PFSK-1 (cell line): ENCODE data around the gene DNAH14.

Experiments
- FOXP2 ChIP-seq: optimal IDR thresholded peaks from 2 replicates; pipeline ENCODE3; 2011; ENCODE audit warnings: borderline replicate concordance, control low read depth, inconsistent platforms; ENCODE audit not compliant: insufficient read depth; ENCODE audit errors: extremely low read length, extremely low read depth
- POLR2AphosphoS5 ChIP-seq: IDR thresholded peaks from 2 replicates; pipeline ENCODE4 v1.6.1; 2012; ENCODE audit warnings: low read depth, mild to moderate bottlenecking, control low read depth, low read length, moderate library complexity
- REST ChIP-seq, 2 experiments: IDR thresholded peaks; 2 replicates each; pipeline versions ENCODE4 v1.6.1 to v1.8.0; 2011 to 2012; ENCODE audit warnings: low read depth in 2 of 2, low read length in 2 of 2, control low read depth in 1 of 2, inconsistent platforms in 1 of 2, mild to moderate bottlenecking in 1 of 2, moderate library complexity in 1 of 2; ENCODE audit not compliant: insufficient read depth in 1 of 2
- SIN3A ChIP-seq: IDR thresholded peaks from 2 replicates; pipeline ENCODE4 v1.6.1; 2012; ENCODE audit warnings: mild to moderate bottlenecking, low read length, moderate library complexity, borderline replicate concordance; ENCODE audit not compliant: insufficient read depth
- TAF1 ChIP-seq: IDR thresholded peaks from 2 replicates; pipeline ENCODE4 v1.6.1; 2012; ENCODE audit warnings: low read length, control low read depth, borderline replicate concordance; ENCODE audit not compliant: insufficient read depth

DNAH14 gene

GRCh38 chr1:225042263-225042662 is 112.8 kb downstream of the DNAH14 start:
- TF ChIP-seq POLR2AphosphoS5 (no peak), TAF1 (no peak), FOXP2 (no peak), REST (IDR thresholded peaks at IDR 0.05; ENCODE audit: insufficient read depth in 1 of 2, low read depth in 2 of 2, low read length in 2 of 2) (no peak), SIN3A (no peak)

- TF ChIP-seq POLR2AphosphoS5 (no peak), TAF1 (no peak), REST (IDR thresholded peaks at IDR 0.05; ENCODE audit: insufficient read depth in 1 of 2, low read depth in 2 of 2, low read length in 2 of 2) (no peak), FOXP2 (no peak), SIN3A (no peak)
Measured at GRCh38 chr1:225044258-225044657, 114.8 kb downstream of the DNAH14 start.

GRCh38 chr1:225049594-225049993 is 120.1 kb downstream of the DNAH14 start:
- TF ChIP-seq SIN3A: no peak
- no peak for TF ChIP-seq FOXP2
- TF ChIP-seq REST (IDR thresholded peaks at IDR 0.05; ENCODE audit: insufficient read depth in 1 of 2, low read depth in 2 of 2, low read length in 2 of 2): no peak
- no peak for TF ChIP-seq POLR2AphosphoS5
- no peak for TF ChIP-seq TAF1

GRCh38 chr1:225063722-225064121 is 134.2 kb downstream of the DNAH14 start:
- TF ChIP-seq REST (IDR thresholded peaks at IDR 0.05; ENCODE audit: insufficient read depth in 1 of 2, low read depth in 2 of 2, low read length in 2 of 2): no peak
- TF ChIP-seq SIN3A: no peak
- no peak for TF ChIP-seq FOXP2
- no peak for TF ChIP-seq POLR2AphosphoS5
- TF ChIP-seq TAF1: no peak

- TF ChIP-seq POLR2AphosphoS5 (no peak), SIN3A (no peak), TAF1 (no peak), REST (IDR thresholded peaks at IDR 0.05; ENCODE audit: insufficient read depth in 1 of 2, low read depth in 2 of 2, low read length in 2 of 2) (no peak), FOXP2 (no peak)
Measured at GRCh38 chr1:225070972-225071371, 141.5 kb downstream of the DNAH14 start.
